ENCODE measurements around the gene ACAP2. TPM values are rescaled to one million over a fixed set of nuclear protein-coding genes. Genes with fewer than 3 reads are reported as not detected.
A peak's percentile ranks its signal among the peaks of the same experiment; 100 is the strongest.
"Not testable (repeated sequence)": the region's sequence is repeated elsewhere in the genome, so short reads cannot be mapped to it uniquely, and the experiment has no call there.

ACAP2 gene
- total and polyA plus RNA-seq, 2 experiments from 2014 or later = 27.0 to 47.4 TPM

GRCh38 chr3:195296662-195297061 lies 146.2 kb downstream of the ACAP2 start:
- no peak for DNase-seq (ENCODE audit: low spot score)
- Histone ChIP-seq H4K20me1 (ENCODE audit: insufficient read depth, poor library complexity, severe bottlenecking) (no peaks in the 10 kb centered on the region), H3K4me2 (no peak overlapping the region), H3K79me2 (no peaks in the 10 kb centered on the region), H3K27ac (no peak overlapping the region), H2AFZ (no peak overlapping the region), H3K4me3 (no peak overlapping the region), H3K36me3 (replicated peaks; ENCODE audit: insufficient read depth, low read depth) (no peaks in the 10 kb centered on the region), H3K9me3 (ENCODE audit: low read depth) (no peaks in the 10 kb centered on the region), H3K4me1 (ENCODE audit: insufficient read depth) (no peaks in the 10 kb centered on the region), H3K9me2 (replicated peaks; ENCODE audit: insufficient read depth) (no peaks in the 10 kb centered on the region), H3K27me3 (no peaks in the 10 kb centered on the region)
- 80% methylated on average over 1 of the region's 1 CpG for WGBS (ENCODE audit: low lambda C conversion rate, missing lambda C conversion rate)
- no peak for TF ChIP-seq EZH2phosphoT487 (IDR thresholded peaks at IDR 0.05; ENCODE audit: low read depth, severe bottlenecking, unreplicated experiment)
- TF ChIP-seq, protein P1, sequence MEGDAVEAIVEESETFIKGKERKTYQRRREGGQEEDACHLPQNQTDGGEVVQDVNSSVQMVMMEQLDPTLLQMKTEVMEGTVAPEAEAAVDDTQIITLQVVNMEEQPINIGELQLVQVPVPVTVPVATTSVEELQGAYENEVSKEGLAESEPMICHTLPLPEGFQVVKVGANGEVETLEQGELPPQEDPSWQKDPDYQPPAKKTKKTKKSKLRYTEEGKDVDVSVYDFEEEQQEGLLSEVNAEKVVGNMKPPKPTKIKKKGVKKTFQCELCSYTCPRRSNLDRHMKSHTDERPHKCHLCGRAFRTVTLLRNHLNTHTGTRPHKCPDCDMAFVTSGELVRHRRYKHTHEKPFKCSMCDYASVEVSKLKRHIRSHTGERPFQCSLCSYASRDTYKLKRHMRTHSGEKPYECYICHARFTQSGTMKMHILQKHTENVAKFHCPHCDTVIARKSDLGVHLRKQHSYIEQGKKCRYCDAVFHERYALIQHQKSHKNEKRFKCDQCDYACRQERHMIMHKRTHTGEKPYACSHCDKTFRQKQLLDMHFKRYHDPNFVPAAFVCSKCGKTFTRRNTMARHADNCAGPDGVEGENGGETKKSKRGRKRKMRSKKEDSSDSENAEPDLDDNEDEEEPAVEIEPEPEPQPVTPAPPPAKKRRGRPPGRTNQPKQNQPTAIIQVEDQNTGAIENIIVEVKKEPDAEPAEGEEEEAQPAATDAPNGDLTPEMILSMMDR (IDR thresholded peaks at IDR 0.05; ENCODE audit: poor library complexity) = no peak
- no peak for TF ChIP-seq EZH2 (IDR thresholded peaks at IDR 0.05; ENCODE audit: borderline replicate concordance)

GRCh38 chr3:195291121-195291520 lies 151.7 kb downstream of the ACAP2 start:
- H3K4me3 ChIP-seq = no peak overlapping the region
- TF ChIP-seq, protein P1 (IDR thresholded peaks at IDR 0.05; ENCODE audit: poor library complexity) = no peak
- no peak for TF ChIP-seq EZH2phosphoT487 (IDR thresholded peaks at IDR 0.05; ENCODE audit: low read depth, severe bottlenecking, unreplicated experiment)
- no peak for TF ChIP-seq EZH2 (IDR thresholded peaks at IDR 0.05; ENCODE audit: borderline replicate concordance)
- H3K4me1 ChIP-seq (ENCODE audit: insufficient read depth) = peaks cover 4% of the 10 kb centered on the region
- no peaks in the 10 kb centered on the region for H3K9me3 ChIP-seq (ENCODE audit: low read depth)
- no peaks in the 10 kb centered on the region for H4K20me1 ChIP-seq (ENCODE audit: insufficient read depth, poor library complexity, severe bottlenecking)
- H2AFZ ChIP-seq = no peak overlapping the region
- no peak for DNase-seq (ENCODE audit: low spot score)
- no peaks in the 10 kb centered on the region for H3K9me2 ChIP-seq (replicated peaks; ENCODE audit: insufficient read depth)
- H3K27me3 ChIP-seq = no peaks in the 10 kb centered on the region
- no peaks in the 10 kb centered on the region for H3K79me2 ChIP-seq
- H3K27ac ChIP-seq = no peak overlapping the region
- no peak overlapping the region for H3K4me2 ChIP-seq
- 94% methylated on average over 1 of the region's 1 CpG for WGBS (ENCODE audit: low lambda C conversion rate, missing lambda C conversion rate)
- H3K36me3 ChIP-seq (replicated peaks; ENCODE audit: insufficient read depth, low read depth) = no peaks in the 10 kb centered on the region

DNA sequence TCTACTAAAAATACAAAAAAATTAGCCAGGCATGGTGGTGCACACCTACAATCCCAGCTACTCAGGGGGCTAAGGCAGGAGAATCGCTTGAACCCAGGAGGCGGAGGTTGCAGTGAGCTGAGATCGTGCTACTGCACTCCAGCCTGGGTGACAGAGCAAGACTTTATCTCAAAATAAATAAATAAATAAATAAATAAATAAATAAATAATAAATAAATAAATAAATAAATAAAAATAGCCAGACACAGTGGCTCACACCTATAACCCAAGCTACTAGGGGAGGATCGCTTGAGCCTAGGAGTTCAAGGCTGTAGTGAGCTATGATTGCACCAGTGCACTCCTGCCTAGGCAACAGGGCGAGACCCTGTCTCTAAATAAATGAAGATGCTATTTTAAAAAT lies 152.2 kb downstream of the ACAP2 start:
- H3K9me3 ChIP-seq (ENCODE audit: low read depth) = not testable (repeated sequence)

DNA sequence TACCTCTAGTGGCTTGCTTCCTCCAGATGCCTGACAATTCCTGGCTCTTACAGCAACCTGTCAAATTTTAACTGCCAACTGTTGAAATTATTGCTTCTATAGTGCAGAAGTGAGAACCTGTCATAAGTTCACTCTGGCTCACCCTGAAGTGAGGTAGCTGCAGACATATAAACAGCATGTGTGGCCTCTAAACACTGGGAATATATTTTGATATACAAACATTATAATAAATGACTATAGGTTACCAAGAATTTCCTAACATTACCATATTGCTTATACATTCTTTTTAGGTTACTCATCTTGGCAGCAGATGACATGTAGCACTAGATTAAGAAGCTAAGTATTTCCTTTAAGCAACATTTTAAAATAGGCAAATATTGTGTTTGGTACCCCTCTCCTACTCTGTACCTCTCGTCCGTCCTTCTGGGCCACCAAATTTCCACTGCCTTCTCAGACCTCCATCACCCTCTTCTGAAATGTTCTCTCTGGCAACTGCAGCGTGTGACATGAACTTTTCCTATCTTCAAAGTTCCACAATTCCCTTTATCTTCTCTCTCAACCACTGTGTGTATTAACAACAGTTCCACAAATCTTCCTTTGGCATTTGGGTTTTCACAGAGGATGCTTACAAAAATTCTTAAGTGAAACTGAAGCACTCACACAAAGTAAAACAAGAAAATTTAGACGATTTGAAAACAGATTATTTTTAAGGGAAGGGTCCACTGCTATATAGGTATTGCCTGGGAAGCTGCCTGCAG lies 156.5 kb downstream of the ACAP2 start:
- Histone ChIP-seq H3K4me2 (peak overlapping the region; percentile 48), H3K9me3 (ENCODE audit: low read depth) (no peaks in the 10 kb centered on the region), H3K4me1 (ENCODE audit: insufficient read depth) (peaks cover 21% of the 10 kb centered on the region), H2AFZ (no peak overlapping the region), H3K79me2 (no peaks in the 10 kb centered on the region), H3K4me3 (no peak overlapping the region), H3K36me3 (replicated peaks; ENCODE audit: insufficient read depth, low read depth) (no peaks in the 10 kb centered on the region), H4K20me1 (ENCODE audit: insufficient read depth, poor library complexity, severe bottlenecking) (no peaks in the 10 kb centered on the region), H3K9me2 (replicated peaks; ENCODE audit: insufficient read depth) (no peaks in the 10 kb centered on the region), H3K27me3 (no peaks in the 10 kb centered on the region), H3K27ac (peak overlapping the region; percentile 10)
- TF ChIP-seq, protein P1 (IDR thresholded peaks at IDR 0.05; ENCODE audit: poor library complexity) = no peak
- TF ChIP-seq EZH2phosphoT487 (IDR thresholded peaks at IDR 0.05; ENCODE audit: low read depth, severe bottlenecking, unreplicated experiment) = no peak
- TF ChIP-seq EZH2 (IDR thresholded peaks at IDR 0.05; ENCODE audit: borderline replicate concordance) = no peak
- 61% methylated on average over 4 of the region's 4 CpGs for WGBS (ENCODE audit: low lambda C conversion rate, missing lambda C conversion rate)
- DNase-seq (ENCODE audit: low spot score) = no peak

More for the DNA sequence above, 152.2 kb downstream of the ACAP2 start:
- H3K36me3 ChIP-seq (replicated peaks; ENCODE audit: insufficient read depth, low read depth); H4K20me1 ChIP-seq (ENCODE audit: insufficient read depth, poor library complexity, severe bottlenecking); H3K4me2 ChIP-seq; H3K9me2 ChIP-seq (replicated peaks; ENCODE audit: insufficient read depth); H3K27me3 ChIP-seq; DNase-seq (ENCODE audit: low spot score); H3K4me3 ChIP-seq; H2AFZ ChIP-seq; H3K79me2 ChIP-seq; H3K4me1 ChIP-seq (ENCODE audit: insufficient read depth); H3K27ac ChIP-seq: not testable (repeated sequence)
- 97% methylated on average over 5 of the region's 5 CpGs for WGBS (ENCODE audit: low lambda C conversion rate, missing lambda C conversion rate)

All from hepatocyte (in vitro differentiated cells).